HG03457 (cell line): ENCODE results near the gene ALDH1A3.
A peak's percentile ranks its signal among the peaks of the same experiment; 100 is the strongest.

ENCODE experiments used
- ATAC-seq: cut with Tn5 transposase; IDR thresholded peaks from one replicate; pipeline ENCODE4 v1.9.1; 2021; ENCODE audit warnings: moderate number of reproducible peaks; ENCODE audit not compliant: unreplicated experiment

Gene ALDH1A3

GRCh38 chr15:100901296-100901695 is 21.7 kb downstream of the ALDH1A3 start:
- no peak for ATAC-seq

GRCh38 chr15:100901702-100902435 is 22.2 kb downstream of the ALDH1A3 start:
- no peak for ATAC-seq

GRCh38 chr15:100902436-100903167 is 23.0 kb downstream of the ALDH1A3 start:
- ATAC-seq: peak; percentile 58

GRCh38 chr15:100903168-100903554 is 23.5 kb downstream of the ALDH1A3 start:
- no peak for ATAC-seq

GRCh38 chr15:100905850-100906249 is 26.2 kb downstream of the ALDH1A3 start:
- ATAC-seq: no peak

GRCh38 chr15:100908466-100908865 is 28.8 kb downstream of the ALDH1A3 start:
- ATAC-seq: no peak

GRCh38 chr15:100909565-100909964 is 29.9 kb downstream of the ALDH1A3 start:
- no peak for ATAC-seq

- no peak for ATAC-seq
These were observed 30.6 kb downstream of the ALDH1A3 start for GRCh38 chr15:100909989-100910955.

- no peak for ATAC-seq
These were observed 31.5 kb downstream of the ALDH1A3 start for GRCh38 chr15:100911086-100911485.

- ATAC-seq: no peak
These were observed 34.3 kb downstream of the ALDH1A3 start for GRCh38 chr15:100913961-100914360.

GRCh38 chr15:100914876-100915275 is 35.2 kb downstream of the ALDH1A3 start:
- ATAC-seq: no peak

GRCh38 chr15:100918034-100918689 is 38.5 kb downstream of the ALDH1A3 start:
- peak; percentile 64 for ATAC-seq

- ATAC-seq: no peak
These were observed 39.3 kb downstream of the ALDH1A3 start, which contains the start of gene LRRK1 for GRCh38 chr15:100918690-100919480. TSS of gene LRRK1 (plus strand) at chr15:100919357. CDS start at chr15:100924633, 5,276 bp downstream.

- ATAC-seq: no peak
These were observed 40.1 kb downstream of the ALDH1A3 start for GRCh38 chr15:100919481-100920405.

GRCh38 chr15:100920516-100921135 is 41.0 kb downstream of the ALDH1A3 start:
- ATAC-seq: no peak

- ATAC-seq: no peak
These were observed 42.8 kb downstream of the ALDH1A3 start for GRCh38 chr15:100922192-100923040.

- ATAC-seq: no peak
These were observed 43.4 kb downstream of the ALDH1A3 start for GRCh38 chr15:100923076-100923475.
